OCI-LY7 (cell line): ENCODE data around the gene FAM241B. TPM values are rescaled to one million over a fixed set of nuclear protein-coding genes. Genes with fewer than 3 reads are reported as not detected.
A peak's percentile ranks its signal among the peaks of the same experiment; 100 is the strongest.

Source experiments
- BruUV-seq: library from RNA; stranded (reverse); fragments of 400-500 nt; replicated peaks from 2 replicates; lab custom pipeline; 2021; lab: Mats Ljungman, UMichigan
- CTCF ChIA-PET: fragments of 300-600 bp; sonication (Branson Sonifier 250); formaldehyde crosslinking; loops from one replicate; lab custom pipeline; 2022; ENCODE audit warnings: antibody characterized with exemption; ENCODE audit not compliant: unreplicated experiment; lab: Charles Lee
- POLR2A ChIA-PET: fragments of 300-600 bp; sonication (Branson Sonifier 250); formaldehyde crosslinking; loops from one replicate; lab custom pipeline; 2022; ENCODE audit warnings: antibody characterized with exemption; lab: Charles Lee
- DNase-seq: peaks from one replicate; pipeline ENCODE4 v3.0.0-alpha.2; 2015; ENCODE audit warnings: low spot score
- H2AFZ ChIP-seq: fragments of 200-600 bp; sonication (generic), shearing (Covaris generic); 2 replicates; pipeline ENCODE4 v1.6.1; 2014; ENCODE audit warnings: mild to moderate bottlenecking, antibody characterized with exemption, low read length, moderate library complexity
- H3K27ac ChIP-seq: fragments of 200-600 bp; sonication (generic); 2 replicates; pipeline ENCODE4 v1.5.1; 2014; ENCODE audit warnings: mixed run types, low read depth, mild to moderate bottlenecking, moderate library complexity, low read length, inconsistent platforms; ENCODE audit not compliant: poor library complexity, severe bottlenecking
- H3K36me3 ChIP-seq: fragments of 200-600 bp; sonication (generic); 2 replicates; pipeline ENCODE4 v1.6.1; 2014; ENCODE audit warnings: mild to moderate bottlenecking, antibody characterized with exemption, low read length, moderate library complexity, mixed read lengths; ENCODE audit not compliant: insufficient read depth
- H3K4me1 ChIP-seq: fragments of 200-600 bp; sonication (generic); 2 replicates; pipeline ENCODE4 v1.5.1; 2014; ENCODE audit warnings: mild to moderate bottlenecking, low read length; ENCODE audit not compliant: insufficient read depth, poor library complexity, severe bottlenecking
- H3K4me2 ChIP-seq: fragments of 200-600 bp; sonication (generic); 2 replicates; pipeline ENCODE4 v1.6.1; 2014; ENCODE audit warnings: mild to moderate bottlenecking, low read length
- H3K4me3 ChIP-seq: fragments of 200-600 bp; sonication (generic); 2 replicates; pipeline ENCODE4 v1.5.1; 2014; ENCODE audit warnings: mild to moderate bottlenecking, low read depth, low read length; ENCODE audit not compliant: poor library complexity, severe bottlenecking
- H3K79me2 ChIP-seq: fragments of 200-600 bp; sonication (generic); 2 replicates; pipeline ENCODE4 v1.6.1; 2016; ENCODE audit warnings: low read depth, mild to moderate bottlenecking, low read length, moderate library complexity, mixed read lengths; ENCODE audit not compliant: insufficient read depth
- H3K9me2 ChIP-seq: fragments of 200-600 bp; sonication (generic); 2 replicates; pipeline ENCODE4 v1.6.1; 2016; ENCODE audit warnings: mild to moderate bottlenecking, low read length, mixed read lengths; ENCODE audit not compliant: insufficient read depth
- H3K9me3 ChIP-seq: fragments of 200-600 bp; sonication (generic); 2 replicates; pipeline ENCODE4 v1.6.1; 2014; ENCODE audit warnings: mild to moderate bottlenecking, mixed run types, low read length, mixed read lengths
- H4K20me1 ChIP-seq: fragments of 200-600 bp; sonication (generic); 2 replicates; pipeline ENCODE4 v1.6.1; 2014; ENCODE audit warnings: mild to moderate bottlenecking, antibody characterized with exemption, low read length, moderate library complexity, mixed read lengths; ENCODE audit not compliant: insufficient read depth
- EZH2phosphoT487 ChIP-seq: fragments of 200-600 bp; sonication (generic); IDR thresholded peaks from 2 replicates; pipeline ENCODE4 v1.6.1; 2018; ENCODE audit warnings: low read depth, borderline replicate concordance, mild to moderate bottlenecking, mixed run types, antibody characterized with exemption, low read length, moderate library complexity, mixed read lengths
- intact Hi-C: fragments of 100-400 bp; cut with micrococcal nuclease; formaldehyde crosslinking; loops from one replicate; pipeline ENCODE4 v1.10.0; 2022; ENCODE audit not compliant: unreplicated experiment
- total RNA-seq, 2 experiments: library from RNA; depleted of rRNA in 1 of 2; stranded (reverse); fragments of >200 nt in 1 of 2; shearing (Covaris generic) in 1 of 2; gene quantifications; 2 replicates each; pipeline ENCODE4 v1.2.3, GENCODE V29; 2014 to 2022
- TF ChIP-seq, protein P1 (sequence below): fragments of 200-600 bp; sonication (generic); conservative IDR thresholded peaks from 2 replicates; pipeline ENCODE4 v1.5.1; 2014; ENCODE audit warnings: mild to moderate bottlenecking, antibody characterized with exemption, low read length, moderate library complexity, mixed read lengths

The FAM241B gene
- total RNA-seq, 2 experiments from 2014 or later, result not detected

DNA sequence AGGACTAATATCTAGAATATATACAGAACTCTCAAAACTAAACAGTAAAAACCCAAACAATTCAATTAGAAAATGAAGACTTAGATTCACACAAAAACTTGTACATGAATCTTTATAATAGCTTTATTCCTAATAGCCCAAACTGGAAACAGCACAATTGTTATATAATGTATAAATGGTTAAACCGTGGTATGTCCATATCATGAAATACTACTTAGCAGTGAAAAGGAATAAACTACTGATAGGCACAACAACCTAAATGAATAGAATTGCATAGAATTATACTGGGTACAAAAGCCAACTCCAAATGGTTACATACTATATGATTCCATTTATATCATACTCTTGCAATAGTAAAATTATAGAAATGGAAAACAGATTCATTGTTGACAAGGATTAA, 21.0 kb upstream of the FAM241B start:
- Histone ChIP-seq H4K20me1 (no peaks in the 10 kb centered on the region), H3K36me3 (no peaks in the 10 kb centered on the region), H3K27ac (no peak overlapping the region), H3K79me2 (no peaks in the 10 kb centered on the region), H3K4me1 (peaks cover 4% of the 10 kb centered on the region), H3K9me3 (peaks cover 6% of the 10 kb centered on the region; the same call in 1 of the 2 replicates), H3K4me3 (no peak overlapping the region), H3K9me2 (no peaks in the 10 kb centered on the region), H2AFZ (no peak overlapping the region), H3K4me2 (no peak overlapping the region)
- TF ChIP-seq EZH2phosphoT487, result no peak
- TF ChIP-seq, protein P1, sequence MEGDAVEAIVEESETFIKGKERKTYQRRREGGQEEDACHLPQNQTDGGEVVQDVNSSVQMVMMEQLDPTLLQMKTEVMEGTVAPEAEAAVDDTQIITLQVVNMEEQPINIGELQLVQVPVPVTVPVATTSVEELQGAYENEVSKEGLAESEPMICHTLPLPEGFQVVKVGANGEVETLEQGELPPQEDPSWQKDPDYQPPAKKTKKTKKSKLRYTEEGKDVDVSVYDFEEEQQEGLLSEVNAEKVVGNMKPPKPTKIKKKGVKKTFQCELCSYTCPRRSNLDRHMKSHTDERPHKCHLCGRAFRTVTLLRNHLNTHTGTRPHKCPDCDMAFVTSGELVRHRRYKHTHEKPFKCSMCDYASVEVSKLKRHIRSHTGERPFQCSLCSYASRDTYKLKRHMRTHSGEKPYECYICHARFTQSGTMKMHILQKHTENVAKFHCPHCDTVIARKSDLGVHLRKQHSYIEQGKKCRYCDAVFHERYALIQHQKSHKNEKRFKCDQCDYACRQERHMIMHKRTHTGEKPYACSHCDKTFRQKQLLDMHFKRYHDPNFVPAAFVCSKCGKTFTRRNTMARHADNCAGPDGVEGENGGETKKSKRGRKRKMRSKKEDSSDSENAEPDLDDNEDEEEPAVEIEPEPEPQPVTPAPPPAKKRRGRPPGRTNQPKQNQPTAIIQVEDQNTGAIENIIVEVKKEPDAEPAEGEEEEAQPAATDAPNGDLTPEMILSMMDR, result no peak
- BruUV-seq, result no TSS peak
- no peak for DNase-seq
- intact Hi-C loops, result no loop called here
- POLR2A ChIA-PET, result no interaction called here
- CTCF ChIA-PET, result interaction anchor here (0.6 kb wide), 1 partner anchor 114 kb away, joined by 3 read pairs; no protein-coding TSS in a partner anchor

DNA sequence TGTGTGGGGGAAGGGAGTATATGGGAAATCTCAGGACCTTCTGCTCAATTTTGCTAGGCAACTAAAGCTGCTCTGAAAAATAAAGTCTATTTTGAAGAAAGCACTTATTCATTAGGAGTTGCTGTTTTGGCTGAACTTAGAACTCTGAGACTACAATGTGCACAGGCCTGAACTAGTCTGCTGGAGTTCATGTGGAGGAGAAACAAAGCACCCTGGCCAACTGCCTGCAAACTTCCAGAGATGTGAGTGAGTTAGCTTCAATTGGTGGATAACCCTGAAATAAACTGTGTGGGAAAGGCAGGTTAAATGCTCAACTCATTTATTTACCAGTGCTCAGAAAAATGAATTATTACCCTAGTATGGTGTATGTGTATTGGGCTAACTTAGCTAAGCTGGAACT, 17.3 kb upstream of the FAM241B start:
- POLR2A ChIA-PET, result interaction anchor here (0.5 to 0.8 kb wide), 2 partner anchors 120 to 258 kb away, joined by 3 to 4 read pairs; no protein-coding TSS in a partner anchor

DNA sequence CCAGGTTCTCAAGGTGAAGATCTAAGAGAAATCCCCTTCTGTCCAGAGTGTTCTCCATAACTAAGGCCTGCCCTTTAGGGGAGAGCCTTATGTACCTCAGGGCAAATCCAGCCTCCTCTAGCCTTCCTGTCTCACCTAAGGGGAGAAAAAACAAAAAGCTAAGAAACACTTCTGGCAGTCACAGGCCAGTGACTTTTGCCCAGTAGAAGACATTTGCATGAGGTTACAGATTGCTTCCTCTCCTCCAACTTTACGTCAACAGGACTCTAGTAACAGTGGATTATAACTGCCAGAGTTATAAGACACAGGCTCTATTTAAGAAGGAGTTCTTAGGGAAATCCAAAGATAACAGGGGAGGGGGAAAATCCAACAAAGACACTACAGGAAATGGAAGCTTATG, 15.9 kb upstream of the FAM241B start:
- H4K20me1 ChIP-seq, result no peaks in the 10 kb centered on the region
- no peaks in the 10 kb centered on the region for H3K36me3 ChIP-seq
- no peak overlapping the region for H3K4me3 ChIP-seq
- intact Hi-C loops, result no loop called here
- POLR2A ChIA-PET, result interaction anchor here (0.5 to 0.6 kb wide), 2 partner anchors 112 to 1563 kb away, joined by 3 to 4 read pairs; no protein-coding TSS in a partner anchor
- peak overlapping the region; percentile 38 for H3K4me2 ChIP-seq
- peak; percentile 52 for DNase-seq
- BruUV-seq, result no TSS peak
- H3K9me3 ChIP-seq, result peaks cover 11% of the 10 kb centered on the region; the same call in 1 of the 2 replicates
- no peak overlapping the region for H3K27ac ChIP-seq
- no peaks in the 10 kb centered on the region for H3K9me2 ChIP-seq
- H3K79me2 ChIP-seq, result no peaks in the 10 kb centered on the region
- peaks cover 11% of the 10 kb centered on the region for H3K4me1 ChIP-seq
- no peak for TF ChIP-seq EZH2phosphoT487
- TF ChIP-seq, protein P1, result no peak
- no peak overlapping the region for H2AFZ ChIP-seq
- CTCF ChIA-PET, result no interaction called here

More for the DNA sequence above, 17.3 kb upstream of the FAM241B start:
- H3K79me2 ChIP-seq, result no peaks in the 10 kb centered on the region
- BruUV-seq, result no TSS peak
- TF ChIP-seq, protein P1, result no peak
- no peak for TF ChIP-seq EZH2phosphoT487
- DNase-seq, result no peak
- H3K9me2 ChIP-seq, result no peaks in the 10 kb centered on the region
- intact Hi-C loops, result no loop called here
- H2AFZ ChIP-seq, result no peak overlapping the region
- peaks cover 11% of the 10 kb centered on the region; the same call in 1 of the 2 replicates for H3K9me3 ChIP-seq
- H3K4me1 ChIP-seq, result peaks cover 11% of the 10 kb centered on the region
- H3K27ac ChIP-seq, result no peak overlapping the region
- H3K4me2 ChIP-seq, result no peak overlapping the region
- no peaks in the 10 kb centered on the region for H4K20me1 ChIP-seq
- CTCF ChIA-PET, result no interaction called here
- H3K4me3 ChIP-seq, result no peak overlapping the region
- H3K36me3 ChIP-seq, result no peaks in the 10 kb centered on the region
